Choroid plexus epithelial cell (primary cell): ENCODE measurements around the gene FNDC3A.

Experiments
- DNase-seq: peaks from one replicate; pipeline ENCODE4 v3.0.0-alpha.2; 2010; ENCODE audit warnings: low read depth
- H3K4me3 ChIP-seq: 2 replicates; pipeline ENCODE4 v1.5.1; 2011; ENCODE audit warnings: low read depth, mild to moderate bottlenecking, control low read depth, low read length, moderate library complexity
- CTCF ChIP-seq: conservative IDR thresholded peaks from 2 replicates; pipeline ENCODE4 v1.5.1; 2011; ENCODE audit warnings: low read depth, mild to moderate bottlenecking, control low read depth, inconsistent platforms, low read length, moderate library complexity

FNDC3A gene

GRCh38 chr13:49098771-49099512 is 123.2 kb downstream of the FNDC3A start:
- TF ChIP-seq CTCF = peak; percentile 54

GRCh38 chr13:49099513-49099877 is 123.8 kb downstream of the FNDC3A start:
- DNase-seq = no peak
- H3K4me3 ChIP-seq = no peak overlapping the region
- TF ChIP-seq CTCF = no peak

More at GRCh38 chr13:49098771-49099512, 123.2 kb downstream of the FNDC3A start:
- no peak overlapping the region for H3K4me3 ChIP-seq
- DNase-seq = peak; percentile 47

GRCh38 chr13:49100637-49101570 is 125.2 kb downstream of the FNDC3A start:
- no peak for TF ChIP-seq CTCF
- no peak overlapping the region for H3K4me3 ChIP-seq
- DNase-seq = no peak

GRCh38 chr13:49108196-49108595 is 132.5 kb downstream of the FNDC3A start:
- DNase-seq = no peak
- TF ChIP-seq CTCF = no peak
- H3K4me3 ChIP-seq = no peak overlapping the region

GRCh38 chr13:49110122-49110912 is 134.6 kb downstream of the FNDC3A start:
- no peak for TF ChIP-seq CTCF
- peak overlapping the region; percentile 66 for H3K4me3 ChIP-seq
- DNase-seq = peak; percentile 94

GRCh38 chr13:49110913-49111170 is 135.1 kb downstream of the FNDC3A start:
- peak overlapping the region; percentile 66 for H3K4me3 ChIP-seq
- DNase-seq = no peak
- no peak for TF ChIP-seq CTCF
